Measurements from ENCODE around the gene ISCA2. TPM values are rescaled to one million over a fixed set of nuclear protein-coding genes. Genes with fewer than 3 reads are reported as not detected.
"Not testable (repeated sequence)": the region's sequence is repeated elsewhere in the genome, so short reads cannot be mapped to it uniquely, and the experiment has no call there.

ISCA2 gene
- total RNA-seq, 1 donor from 2014 or later: 22.4 TPM

- no peaks in the 10 kb centered on the region for H3K27me3 Mint-ChIP-seq (ENCODE audit: unreplicated experiment)
- no peaks in the 10 kb centered on the region for H3K9me3 Mint-ChIP-seq (ENCODE audit: unreplicated experiment)
- H3K4me1 Mint-ChIP-seq (ENCODE audit: unreplicated experiment): peaks cover 28% of the 10 kb centered on the region
- TF ChIP-seq CTCF (IDR thresholded peaks at IDR 0.05): peak; percentile 46
- no peak overlapping the region for H3K4me3 Mint-ChIP-seq (ENCODE audit: unreplicated experiment)
- no peak for DNase-seq (ENCODE audit: extremely low spot score, unreplicated experiment)
- peak overlapping the region; percentile 69 for H3K27ac Mint-ChIP-seq (ENCODE audit: unreplicated experiment)
- peaks cover 43% of the 10 kb centered on the region for H3K36me3 Mint-ChIP-seq (ENCODE audit: unreplicated experiment)
Observed at GRCh38 chr14:74531467-74531866, 37.9 kb downstream of the ISCA2 start.

GRCh38 chr14:74532246-74532645, 38.7 kb downstream of the ISCA2 start:
- Mint-ChIP-seq H3K27ac (ENCODE audit: unreplicated experiment) (peak overlapping the region; percentile 69), H3K27me3 (ENCODE audit: unreplicated experiment) (no peaks in the 10 kb centered on the region), H3K4me1 (ENCODE audit: unreplicated experiment) (peaks cover 30% of the 10 kb centered on the region), H3K9me3 (ENCODE audit: unreplicated experiment) (no peaks in the 10 kb centered on the region), H3K4me3 (ENCODE audit: unreplicated experiment) (no peak overlapping the region), H3K36me3 (ENCODE audit: unreplicated experiment) (peaks cover 41% of the 10 kb centered on the region)
- TF ChIP-seq CTCF (IDR thresholded peaks at IDR 0.05): no peak
- DNase-seq (ENCODE audit: extremely low spot score, unreplicated experiment): no peak

- TF ChIP-seq CTCF (IDR thresholded peaks at IDR 0.05): no peak
- peaks cover 36% of the 10 kb centered on the region for H3K4me1 Mint-ChIP-seq (ENCODE audit: unreplicated experiment)
Observed at GRCh38 chr14:74533576-74533975, 40.0 kb downstream of the ISCA2 start.

GRCh38 chr14:74535756-74536325, 42.3 kb downstream of the ISCA2 start:
- no peak for TF ChIP-seq CTCF (IDR thresholded peaks at IDR 0.05)
- DNase-seq (ENCODE audit: extremely low spot score, unreplicated experiment): no peak
- Mint-ChIP-seq H3K36me3 (ENCODE audit: unreplicated experiment) (peaks cover 51% of the 10 kb centered on the region), H3K4me1 (ENCODE audit: unreplicated experiment) (peaks cover 38% of the 10 kb centered on the region), H3K27me3 (ENCODE audit: unreplicated experiment) (no peaks in the 10 kb centered on the region), H3K4me3 (ENCODE audit: unreplicated experiment) (no peak overlapping the region), H3K9me3 (ENCODE audit: unreplicated experiment) (no peaks in the 10 kb centered on the region), H3K27ac (ENCODE audit: unreplicated experiment) (peak overlapping the region; percentile 44)

More at GRCh38 chr14:74533576-74533975, 40.0 kb downstream of the ISCA2 start:
- no peak for DNase-seq (ENCODE audit: extremely low spot score, unreplicated experiment)
- no peak overlapping the region for H3K4me3 Mint-ChIP-seq (ENCODE audit: unreplicated experiment)
- no peaks in the 10 kb centered on the region for H3K9me3 Mint-ChIP-seq (ENCODE audit: unreplicated experiment)
- peaks cover 50% of the 10 kb centered on the region for H3K36me3 Mint-ChIP-seq (ENCODE audit: unreplicated experiment)
- H3K27me3 Mint-ChIP-seq (ENCODE audit: unreplicated experiment): no peaks in the 10 kb centered on the region
- H3K27ac Mint-ChIP-seq (ENCODE audit: unreplicated experiment): no peak overlapping the region

GRCh38 chr14:74536336-74536735, 42.8 kb downstream of the ISCA2 start:
- not testable (repeated sequence) for H3K9me3 Mint-ChIP-seq (ENCODE audit: unreplicated experiment)

More at GRCh38 chr14:74536336-74536735, 42.8 kb downstream of the ISCA2 start:
- DNase-seq (ENCODE audit: extremely low spot score, unreplicated experiment); H3K4me3 Mint-ChIP-seq (ENCODE audit: unreplicated experiment); H3K27me3 Mint-ChIP-seq (ENCODE audit: unreplicated experiment): not testable (repeated sequence)
- Mint-ChIP-seq H3K36me3 (ENCODE audit: unreplicated experiment) (peaks cover 47% of the 10 kb centered on the region), H3K27ac (ENCODE audit: unreplicated experiment) (peak overlapping the region; percentile 34), H3K4me1 (ENCODE audit: unreplicated experiment) (peaks cover 36% of the 10 kb centered on the region)

All from osteocyte (in vitro differentiated cells).